H1 (cell line): Measurements from ENCODE around the gene DOK6. TPM values are rescaled to one million over a fixed set of nuclear protein-coding genes. Genes with fewer than 3 reads are reported as not detected.

Experiments used
- CTCF ChIA-PET: fragments of 300-600 bp; sonication (Branson Sonifier 250); formaldehyde crosslinking; loops from one replicate; lab custom pipeline; 2021; ENCODE audit not compliant: partially characterized antibody; lab: Charles Lee
- POLR2A ChIA-PET: fragments of 300-600 bp; sonication (Branson Sonifier 250); formaldehyde crosslinking; loops from one replicate; lab custom pipeline; 2021; ENCODE audit warnings: inconsistent platforms; ENCODE audit not compliant: partially characterized antibody; lab: Charles Lee
- DNase-seq, 2 experiments: peaks; one replicate each; pipeline versions ENCODE4 v3.0.0 to v3.0.0-alpha.2; 2010 to 2022; ENCODE audit warnings: low spot score in 2 of 2, low read depth in 1 of 2, mixed read lengths in 1 of 2
- FAIRE-seq: peaks from 2 replicates; lab custom pipeline; 2011; peaks lifted over from hg19 to GRCh38; lab: Jason Lieb, UNC
- H2AFZ ChIP-seq: 2 replicates; pipeline ENCODE4 v1.8.1; 2012; ENCODE audit warnings: low read length, inconsistent platforms
- H2AK5ac ChIP-seq: 2 replicates; pipeline ENCODE4 v1.6.1; 2013; ENCODE audit warnings: low read depth, low read length
- H2BK120ac ChIP-seq: replicated peaks from 2 replicates; pipeline ENCODE3; 2013; ENCODE audit warnings: low read depth, low read length, inconsistent platforms
- H2BK12ac ChIP-seq: 2 replicates; pipeline ENCODE4 v1.6.1; 2013; ENCODE audit warnings: low read depth, low read length
- H2BK15ac ChIP-seq: 2 replicates; pipeline ENCODE4 v1.6.1; 2013; ENCODE audit warnings: low read length
- H2BK20ac ChIP-seq: 2 replicates; pipeline ENCODE4 v1.6.1; 2013; ENCODE audit warnings: low read length
- H2BK5ac ChIP-seq: 2 replicates; pipeline ENCODE4 v1.6.1; 2013; ENCODE audit warnings: low read depth, low read length
- H3K14ac ChIP-seq: 2 replicates; pipeline ENCODE4 v1.6.1; 2013; ENCODE audit warnings: inconsistent platforms; ENCODE audit not compliant: insufficient read length
- H3K18ac ChIP-seq: 2 replicates; pipeline ENCODE4 v1.6.1; 2013; ENCODE audit warnings: low read length; ENCODE audit errors: extremely low read depth
- H3K23ac ChIP-seq: 2 replicates; pipeline ENCODE4 v1.6.1; 2013; ENCODE audit warnings: inconsistent platforms; ENCODE audit not compliant: insufficient read length
- H3K23me2 ChIP-seq: 2 replicates; pipeline ENCODE4 v1.6.1; 2013; ENCODE audit warnings: low read depth, low read length
- H3K27ac ChIP-seq: 2 replicates; pipeline ENCODE4 v1.6.1; 2011; ENCODE audit warnings: low read depth, low read length, inconsistent platforms
- H3K27me3 ChIP-seq, 4 experiments: replicated peaks in 1 of 4; 1 replicate in 1 of 4; 2 replicates in 3 of 4; pipeline versions ENCODE4 v1.6.1 to v1.8.1; 2011 to 2013; ENCODE audit warnings: low read length in 3 of 4, mild to moderate bottlenecking in 3 of 4, inconsistent platforms in 2 of 4, mixed read lengths in 2 of 4, moderate library complexity in 1 of 4; ENCODE audit not compliant: control insufficient read depth in 3 of 4, insufficient read depth in 3 of 4; ENCODE audit errors: extremely low read depth in 1 of 4
- H3K36me3 ChIP-seq, 4 experiments: 2 replicates each; pipeline versions ENCODE4 v1.6.1 to v1.8.1; 2011 to 2013; ENCODE audit warnings: mild to moderate bottlenecking in 4 of 4, low read length in 3 of 4, moderate library complexity in 2 of 4, control low read depth in 1 of 4, inconsistent platforms in 1 of 4; ENCODE audit not compliant: insufficient read depth in 4 of 4, control insufficient read depth in 2 of 4
- H3K4ac ChIP-seq: replicated peaks from 2 replicates; pipeline ENCODE3; 2013; ENCODE audit warnings: low read length, low read depth, mixed read lengths, inconsistent platforms; ENCODE audit not compliant: insufficient read length
- H3K4me1 ChIP-seq, 4 experiments: replicated peaks in 1 of 4; 1 replicate in 1 of 4; 2 replicates in 3 of 4; pipeline versions ENCODE4 v1.6.1 to v1.8.1; 2011 to 2013; ENCODE audit warnings: low read length in 3 of 4, inconsistent platforms in 2 of 4, mixed read lengths in 1 of 4; ENCODE audit not compliant: insufficient read depth in 4 of 4, control insufficient read depth in 3 of 4
- H3K4me2 ChIP-seq, 2 experiments: 2 replicates each; pipeline versions ENCODE4 v1.6.1 to v1.8.1; 2011 to 2013; ENCODE audit warnings: low read depth in 2 of 2, low read length in 2 of 2, control low read depth in 1 of 2, inconsistent platforms in 1 of 2, mild to moderate bottlenecking in 1 of 2; ENCODE audit not compliant: insufficient read depth in 1 of 2
- H3K4me3 ChIP-seq, 4 experiments: fragments of 200-600, 300-600 bp in 1 of 4; sonication (generic), shearing (Covaris generic), sonication (Bioruptor Twin) in 1 of 4; 2 replicates each; pipeline versions ENCODE4 v1.5.1 to v1.8.1; 2011 to 2016; ENCODE audit warnings: low read length in 4 of 4, low read depth in 3 of 4, control low read depth in 2 of 4, inconsistent platforms in 2 of 4, mild to moderate bottlenecking in 2 of 4, mixed read lengths in 1 of 4, moderate library complexity in 1 of 4; ENCODE audit not compliant: insufficient read depth in 2 of 4; ENCODE audit errors: extremely low read depth in 1 of 4
- H3K56ac ChIP-seq: replicated peaks from 2 replicates; pipeline ENCODE3; 2013; ENCODE audit warnings: low read depth, mild to moderate bottlenecking, mixed read lengths, low read length, inconsistent platforms; ENCODE audit not compliant: insufficient read length
- H3K79me1 ChIP-seq: 2 replicates; pipeline ENCODE4 v1.6.1; 2013; ENCODE audit warnings: low read depth, low read length, control low read depth
- H3K79me2 ChIP-seq, 2 experiments: 2 replicates each; pipeline versions ENCODE4 v1.6.1 to v1.8.1; 2012 to 2013; ENCODE audit warnings: low read length in 2 of 2, mild to moderate bottlenecking in 2 of 2, inconsistent platforms in 1 of 2; ENCODE audit not compliant: insufficient read depth in 2 of 2, control insufficient read depth in 1 of 2
- H3K9ac ChIP-seq, 4 experiments: replicated peaks in 1 of 4; 1 replicate in 1 of 4; 2 replicates in 3 of 4; pipeline versions ENCODE4 v1.6.1 to v1.8.1; 2011 to 2013; ENCODE audit warnings: low read depth in 3 of 4, low read length in 3 of 4, control low read depth in 2 of 4, mild to moderate bottlenecking in 2 of 4, moderate library complexity in 2 of 4, inconsistent platforms in 1 of 4; ENCODE audit errors: extremely low read depth in 1 of 4
- H3K9me3 ChIP-seq, 2 experiments: 2 replicates each; pipeline versions ENCODE4 v1.6.1 to v1.8.1; 2012 to 2013; ENCODE audit warnings: mild to moderate bottlenecking in 2 of 2, moderate library complexity in 2 of 2, control low read depth in 1 of 2, inconsistent platforms in 1 of 2, low read depth in 1 of 2, low read length in 1 of 2, mixed read lengths in 1 of 2; ENCODE audit not compliant: insufficient read depth in 2 of 2
- H4K20me1 ChIP-seq, 2 experiments: replicated peaks in 1 of 2; 2 replicates each; pipeline versions ENCODE3 to v1.8.1; 2011 to 2013; ENCODE audit warnings: inconsistent platforms in 2 of 2, low read length in 2 of 2, mild to moderate bottlenecking in 1 of 2; ENCODE audit not compliant: insufficient read depth in 2 of 2, control insufficient read depth in 1 of 2
- H4K5ac ChIP-seq: 2 replicates; pipeline ENCODE4 v1.6.1; 2013; ENCODE audit warnings: low read length, low read depth, mixed read lengths, inconsistent platforms; ENCODE audit not compliant: insufficient read length
- H4K8ac ChIP-seq: 2 replicates; pipeline ENCODE4 v1.8.0; 2013; ENCODE audit warnings: mild to moderate bottlenecking, moderate library complexity, low read length, inconsistent platforms; ENCODE audit not compliant: insufficient read depth; ENCODE audit errors: extremely low read depth
- H4K91ac ChIP-seq: replicated peaks from 2 replicates; pipeline ENCODE3; 2013; ENCODE audit warnings: low read length, mixed read lengths, inconsistent platforms; ENCODE audit not compliant: insufficient read length
- ASH2L ChIP-seq: fragments of 200-600, 300-600 bp; sonication (generic); IDR thresholded peaks from one replicate; pipeline ENCODE4 v1.7.1; 2017; ENCODE audit warnings: low read length
- EGR1 ChIP-seq: IDR thresholded peaks from 2 replicates; pipeline ENCODE4 v1.6.1; 2011; ENCODE audit warnings: low read depth, low read length, borderline replicate concordance
- HDAC6 ChIP-seq: IDR thresholded peaks from one replicate; pipeline ENCODE4 v1.7.1; 2012; ENCODE audit warnings: low read depth, mild to moderate bottlenecking, inconsistent platforms, low read length, moderate library complexity
- KDM5A ChIP-seq: fragments of 200-600 bp; IDR thresholded peaks from 2 replicates; pipeline ENCODE4 v1.7.1; 2012; ENCODE audit warnings: mild to moderate bottlenecking, low read length, inconsistent platforms, mixed read lengths
- MAFK ChIP-seq: IDR thresholded peaks from 2 replicates; pipeline ENCODE4 v1.6.1; 2012; ENCODE audit warnings: low read depth, mild to moderate bottlenecking, improper control_type of control experiment, low read length
- TAF1 ChIP-seq: IDR thresholded peaks from 2 replicates; pipeline ENCODE4 v1.6.1; 2011; ENCODE audit warnings: mild to moderate bottlenecking, low read depth, low read length
- TEAD4 ChIP-seq: IDR thresholded peaks from 2 replicates; pipeline ENCODE4 v1.6.1; 2012; ENCODE audit warnings: low read depth, low read length, inconsistent platforms, mixed read lengths
- ZNF274 ChIP-seq: IDR thresholded peaks from 2 replicates; pipeline ENCODE4 v1.7.0; 2012; ENCODE audit warnings: low read length, borderline replicate concordance; ENCODE audit errors: extremely low read depth
- WGBS, 2 experiments: shearing (Covaris generic) in 1 of 2; methylation state at CpG; one replicate each; pipeline versions ENCODE4 v1.1.6 to v1.1.7; 2013 to 2015; ENCODE audit warnings: low lambda C conversion rate in 2 of 2, mixed read lengths in 2 of 2, inconsistent platforms in 1 of 2, low coverage in 1 of 2, missing lambda C conversion rate in 1 of 2; ENCODE audit not compliant: insufficient replicate concordance in 2 of 2, insufficient coverage in 1 of 2, insufficient read length in 1 of 2; ENCODE audit errors: extremely low coverage in 1 of 2, missing lambda C conversion rate in 1 of 2; 5-methylcytosine and 5-hydroxymethylcytosine counted together
- polyA plus RNA-seq, 7 experiments: library from polyadenylated mRNA; depleted of rRNA in 3 of 7; stranded (reverse) in 5 of 7; unstranded in 2 of 7; fragments of >200 nt in 5 of 7; fragments of 200-250 nt in 2 of 7; gene quantifications; 1 replicate in 5 of 7; 2 replicates in 1 of 7; 4 replicates in 1 of 7; pipeline versions ENCODE4 v1.2.1 to v1.2.3, GENCODE V29; 2011 to 2013; ENCODE audit warnings: missing spikeins in 2 of 7, mixed read lengths in 2 of 7
- total RNA-seq: library from RNA; stranded (reverse); fragmentation: NEBNext Ultra II Directional; extraction: Animal tissue kit (Norgen Biotek cat#: 25700); gene quantifications from 2 replicates; pipeline ENCODE4 v1.2.1, GENCODE V29; 2021

The DOK6 gene
- total and polyA plus RNA-seq, 2 of the 8 experiments (the other 6 are each of a cell fraction or from before 2014, with no cell fraction given): 0.33 to 0.50 TPM

- DNase-seq (no peak), FAIRE-seq (no peak)
- H3K18ac ChIP-seq: no peak overlapping the region
- no peak overlapping the region for H4K8ac ChIP-seq
- H3K23ac ChIP-seq: no peak overlapping the region
- H3K9me3 ChIP-seq: peaks cover 0 to 2% of the 10 kb centered on the region in 2 experiments; a peak in 2 of 4 replicates
- no peak overlapping the region for H3K56ac ChIP-seq
- no peak overlapping the region for H2BK5ac ChIP-seq
- no peaks in the 10 kb centered on the region for H3K36me3 ChIP-seq
- ChIA-PET CTCF (no interaction called here), POLR2A (no interaction called here)
- no peak overlapping the region for H3K4me2 ChIP-seq
- peak overlapping the region; percentile 74; the same call in 1 of the 2 replicates for H2AFZ ChIP-seq
- no peaks in the 10 kb centered on the region for H3K79me2 ChIP-seq
- H3K9ac ChIP-seq: no peak overlapping the region
- no peak overlapping the region for H2BK20ac ChIP-seq
- no peaks in the 10 kb centered on the region for H4K20me1 ChIP-seq
- H3K14ac ChIP-seq: no peak overlapping the region
- no peaks in the 10 kb centered on the region for H3K27me3 ChIP-seq
- H3K4ac ChIP-seq: no peak overlapping the region
- H3K4me1 ChIP-seq: peaks cover 0 to 9% (median 1%) of the 10 kb centered on the region in 4 experiments; a peak in 3 of 7 replicates
- H4K5ac ChIP-seq: no peak overlapping the region
- TF ChIP-seq MAFK (no peak), EGR1 (no peak), TAF1 (no peak), HDAC6 (no peak), ASH2L (no peak), TEAD4 (no peak), KDM5A (no peak), ZNF274 (no peak)
- WGBS, 2 experiments: 93% methylated on average over 3 of the region's 3 CpGs; no CpG with 5 or more reads in 1 of the 2 experiments
- no peak overlapping the region for H2BK12ac ChIP-seq
- no peak overlapping the region for H3K27ac ChIP-seq
- H3K23me2 ChIP-seq: no peaks in the 10 kb centered on the region
- H2BK120ac ChIP-seq: no peak overlapping the region
- H4K91ac ChIP-seq: no peak overlapping the region
- H3K79me1 ChIP-seq: no peaks in the 10 kb centered on the region
- no peak overlapping the region for H2BK15ac ChIP-seq
- H2AK5ac ChIP-seq: no peak overlapping the region
- H3K4me3 ChIP-seq: no peak overlapping the region
Observed at GRCh38 chr18:69752737-69753380, 352.2 kb downstream of the DOK6 start.
